GM15510 (cell line): ENCODE measurements around the gene BPTF.
"Not testable (repeated sequence)": the region's sequence is repeated elsewhere in the genome, so short reads cannot be mapped to it uniquely, and the experiment has no call there.

ENCODE experiments used
- POLR2A ChIP-seq: IDR thresholded peaks from 3 replicates; pipeline ENCODE4 v1.6.1; 2011; ENCODE audit warnings: borderline replicate concordance; ENCODE audit not compliant: insufficient read length; ENCODE audit errors: extremely low read depth

The BPTF gene

GRCh38 chr17:67992548-67993152, 167.3 kb downstream of the BPTF start:
- no peak for TF ChIP-seq POLR2A

GRCh38 chr17:67993153-67993997, 168.1 kb downstream of the BPTF start:
- TF ChIP-seq POLR2A = peak; percentile 65

- TF ChIP-seq POLR2A = no peak
Measured at GRCh38 chr17:67993998-67994361, 168.7 kb downstream of the BPTF start.

GRCh38 chr17:67994817-67995569, 169.7 kb downstream of the BPTF start:
- TF ChIP-seq POLR2A = no peak

GRCh38 chr17:67995570-67996263, 170.4 kb downstream of the BPTF start:
- no peak for TF ChIP-seq POLR2A

GRCh38 chr17:67996301-67997171, 171.2 kb downstream of the BPTF start, which contains the start of gene C17orf58:
C17orf58 (minus strand) TSS chr17:67996469; CDS start chr17:67996198, 271 bp downstream.
- not testable (repeated sequence) for TF ChIP-seq POLR2A

GRCh38 chr17:67998466-67998865, 173.2 kb downstream of the BPTF start:
- TF ChIP-seq POLR2A = no peak

- no peak for TF ChIP-seq POLR2A
Measured at GRCh38 chr17:67999291-67999911, 174.1 kb downstream of the BPTF start.

GRCh38 chr17:68004201-68004600, 178.9 kb downstream of the BPTF start:
- no peak for TF ChIP-seq POLR2A

GRCh38 chr17:68006797-68007196, 181.5 kb downstream of the BPTF start:
- TF ChIP-seq POLR2A = no peak

- no peak for TF ChIP-seq POLR2A
Measured at GRCh38 chr17:68011199-68011665, 185.9 kb downstream of the BPTF start.

- TF ChIP-seq POLR2A = no peak
Measured at GRCh38 chr17:68013385-68013784, 188.1 kb downstream of the BPTF start.

- no peak for TF ChIP-seq POLR2A
Measured at GRCh38 chr17:68015081-68015723, 189.9 kb downstream of the BPTF start.
